WTC11 (cell line): ENCODE measurements around the gene FGFR3. TPM values are rescaled to one million over a fixed set of nuclear protein-coding genes. Genes with fewer than 3 reads are reported as not detected.

Experiments used
- ATAC-seq: fragments of 200-7000 bp; cut with Tn5 transposase; 2 replicates; pipeline ENCODE4 v1.10.0; 2021; ENCODE audit warnings: mild to moderate bottlenecking, moderate library complexity
- CTCF ChIA-PET: fragments of 300-600 bp; sonication (Branson Sonifier 250); formaldehyde crosslinking; loops from one replicate; lab custom pipeline; 2021; ENCODE audit warnings: antibody characterized with exemption; lab: Charles Lee
- POLR2A ChIA-PET: fragments of 350-600 bp; sonication (Branson Sonifier 250); formaldehyde crosslinking; loops from one replicate; lab custom pipeline; 2021; ENCODE audit warnings: antibody characterized with exemption; lab: Charles Lee
- DNase-seq: peaks from one replicate; pipeline ENCODE4 v3.0.0; 2021; ENCODE audit warnings: low spot score
- H3K27ac Mint-ChIP-seq: 2 replicates; pipeline ENCODE4 v1.8.0; 2021; ENCODE audit warnings: mixed read lengths
- H3K27me3 Mint-ChIP-seq: 2 replicates; pipeline ENCODE4 v1.8.0; 2021; ENCODE audit warnings: low read depth, mild to moderate bottlenecking, moderate library complexity, mixed read lengths
- H3K36me3 Mint-ChIP-seq: 2 replicates; pipeline ENCODE4 v1.8.0; 2021; ENCODE audit warnings: mixed read lengths
- H3K4me1 Mint-ChIP-seq: 2 replicates; pipeline ENCODE4 v1.8.0; 2022; ENCODE audit warnings: mixed read lengths
- H3K4me3 Mint-ChIP-seq: 2 replicates; pipeline ENCODE4 v1.8.0; 2021; ENCODE audit warnings: mild to moderate bottlenecking, moderate library complexity, mixed read lengths
- H3K9me3 Mint-ChIP-seq: 2 replicates; pipeline ENCODE4 v1.8.0; 2021; ENCODE audit warnings: mixed read lengths
- AFF4 ChIP-seq: sonication (generic); formaldehyde crosslinking; IDR thresholded peaks from 2 replicates; pipeline ENCODE4 v1.8.1; 2023; ENCODE audit warnings: mild to moderate bottlenecking, missing genetic modification reagents, borderline replicate concordance
- ATF3 ChIP-seq: sonication (generic); formaldehyde crosslinking; conservative IDR thresholded peaks from 2 replicates; pipeline ENCODE4 v1.8.1; 2022; ENCODE audit warnings: mild to moderate bottlenecking, missing genetic modification reagents
- ELF4 ChIP-seq: sonication (generic); formaldehyde crosslinking; IDR thresholded peaks from 2 replicates; pipeline ENCODE4 v1.8.1; 2022; ENCODE audit warnings: low read depth, mild to moderate bottlenecking, moderate library complexity, missing genetic modification reagents
- FOXP1 ChIP-seq: sonication (generic); formaldehyde crosslinking; IDR thresholded peaks from 2 replicates; pipeline ENCODE4 v1.8.0; 2022; ENCODE audit warnings: missing genetic modification reagents, mild to moderate bottlenecking, moderate library complexity, borderline replicate concordance
- MXD4 ChIP-seq: fragments of 250-450 bp; sonication (Bioruptor Pico); IDR thresholded peaks from 2 replicates; pipeline ENCODE4 v1.8.0; 2021; ENCODE audit warnings: mild to moderate bottlenecking, moderate library complexity, borderline replicate concordance
- MYBL2 ChIP-seq: sonication (generic); formaldehyde crosslinking; IDR thresholded peaks from 2 replicates; pipeline ENCODE4 v1.8.1; 2023; ENCODE audit warnings: mild to moderate bottlenecking, moderate library complexity, missing genetic modification reagents
- NFE2L1 ChIP-seq: sonication (generic); formaldehyde crosslinking; IDR thresholded peaks from 2 replicates; pipeline ENCODE4 v1.8.1; 2023; ENCODE audit warnings: missing genetic modification reagents
- NR2C2 ChIP-seq: sonication (generic); formaldehyde crosslinking; IDR thresholded peaks from 2 replicates; pipeline ENCODE4 v1.8.0; 2022; ENCODE audit warnings: mild to moderate bottlenecking, missing genetic modification reagents
- PRDM15 ChIP-seq: sonication (generic); formaldehyde crosslinking; IDR thresholded peaks from 2 replicates; pipeline ENCODE4 v1.8.0; 2022; ENCODE audit warnings: missing genetic modification reagents
- RORB ChIP-seq: fragments of 250-450 bp; sonication (Bioruptor Pico); IDR thresholded peaks from 2 replicates; pipeline ENCODE4 v1.9.0; 2021; ENCODE audit warnings: mild to moderate bottlenecking
- SOX15 ChIP-seq: fragments of 250-450 bp; sonication (Bioruptor Pico); IDR thresholded peaks from 2 replicates; pipeline ENCODE4 v1.9.0; 2021; ENCODE audit warnings: mild to moderate bottlenecking
- TP53 ChIP-seq: sonication (generic); formaldehyde crosslinking; IDR thresholded peaks from 2 replicates; pipeline ENCODE4 v1.8.1; 2023; ENCODE audit warnings: mild to moderate bottlenecking, missing genetic modification reagents
- ZNF281 ChIP-seq: sonication (generic); formaldehyde crosslinking; IDR thresholded peaks from 2 replicates; pipeline ENCODE4 v1.8.0; 2023; ENCODE audit warnings: mild to moderate bottlenecking, missing genetic modification reagents
- ZNF423 ChIP-seq: fragments of 250-450 bp; sonication (Bioruptor Pico); IDR thresholded peaks from 2 replicates; pipeline ENCODE4 v2.1.2; 2022; ENCODE audit warnings: mild to moderate bottlenecking, moderate library complexity
- total RNA-seq: library from RNA; stranded (reverse); gene quantifications from 3 replicates; pipeline ENCODE4 v1.2.3, GENCODE V29; 2021
- TF ChIP-seq, protein P1 (sequence below): fragments of 250-450 bp; sonication (Bioruptor Pico); IDR thresholded peaks from 2 replicates; pipeline ENCODE4 v1.8.0; 2021; ENCODE audit warnings: mild to moderate bottlenecking
- TF ChIP-seq, protein P2 (sequence below): fragments of 200-600 bp; IDR thresholded peaks from 2 replicates; pipeline ENCODE4 v1.8.0; 2022; ENCODE audit warnings: antibody characterized with exemption
- TF ChIP-seq, protein P3 (sequence below): sonication (generic); formaldehyde crosslinking; IDR thresholded peaks from 2 replicates; pipeline ENCODE4 v1.8.1; 2022; ENCODE audit warnings: low read depth, missing genetic modification reagents, borderline replicate concordance

The FGFR3 gene
- total RNA-seq, 1 experiment from 2014 or later: 19.9 TPM

GRCh38 chr4:1822568-1823544, 29.8 kb downstream of the FGFR3 start:
- Mint-ChIP-seq H3K27ac (no peak overlapping the region), H3K27me3 (no peaks in the 10 kb centered on the region), H3K9me3 (no peaks in the 10 kb centered on the region), H3K4me3 (no peak overlapping the region), H3K4me1 (no peaks in the 10 kb centered on the region), H3K36me3 (peaks cover 46% of the 10 kb centered on the region)
- TF ChIP-seq NR2C2 (no peak), MXD4 (CRISPR knock-in tag) (no peak), ELF4 (CRISPR knock-in tag) (no peak), MYBL2 (CRISPR knock-in tag) (no peak), AFF4 (no peak), RORB (CRISPR knock-in tag) (no peak), ZNF423 (CRISPR knock-in tag) (no peak)
- CTCF ChIA-PET: no interaction called here
- ATAC-seq (no peak), DNase-seq (no peak)
- POLR2A ChIA-PET: interaction anchor here (0.6 kb wide), 1 partner anchor 103 kb away, joined by 4 read pairs; no protein-coding TSS in a partner anchor

DNA sequence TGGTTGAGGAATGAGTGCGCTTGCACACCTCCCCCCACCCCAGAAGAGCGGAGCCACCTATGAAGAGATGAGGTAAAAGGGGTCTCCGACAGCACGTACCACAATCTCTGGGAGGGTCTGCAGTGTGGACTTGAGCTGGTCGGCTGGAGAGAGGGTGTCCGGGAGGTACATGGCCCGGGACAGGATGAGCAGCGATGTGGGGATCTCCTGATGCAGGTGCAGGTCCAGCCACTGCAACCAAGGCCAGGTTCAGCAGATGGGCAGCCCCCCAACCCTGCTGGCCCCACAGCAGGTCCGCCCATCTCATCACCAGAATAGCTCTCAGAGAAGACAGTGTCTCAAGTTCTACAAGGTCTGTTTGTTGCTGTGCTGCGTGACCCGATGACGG, 30.4 kb downstream of the FGFR3 start:
- H3K27ac Mint-ChIP-seq: no peak overlapping the region
- no peaks in the 10 kb centered on the region for H3K9me3 Mint-ChIP-seq
- H3K4me1 Mint-ChIP-seq: no peaks in the 10 kb centered on the region
- no peak overlapping the region for H3K4me3 Mint-ChIP-seq
- ATAC-seq: no peak
- H3K27me3 Mint-ChIP-seq: no peaks in the 10 kb centered on the region
- no peak for DNase-seq
- ChIA-PET POLR2A (no interaction called here), CTCF (no interaction called here)
- peaks cover 43% of the 10 kb centered on the region for H3K36me3 Mint-ChIP-seq
- TF ChIP-seq ZNF281: no peak
- no peak for TF ChIP-seq RORB (CRISPR knock-in tag)
- TF ChIP-seq TP53: no peak
- TF ChIP-seq FOXP1 (CRISPR knock-in tag): no peak
- TF ChIP-seq, protein P1, sequence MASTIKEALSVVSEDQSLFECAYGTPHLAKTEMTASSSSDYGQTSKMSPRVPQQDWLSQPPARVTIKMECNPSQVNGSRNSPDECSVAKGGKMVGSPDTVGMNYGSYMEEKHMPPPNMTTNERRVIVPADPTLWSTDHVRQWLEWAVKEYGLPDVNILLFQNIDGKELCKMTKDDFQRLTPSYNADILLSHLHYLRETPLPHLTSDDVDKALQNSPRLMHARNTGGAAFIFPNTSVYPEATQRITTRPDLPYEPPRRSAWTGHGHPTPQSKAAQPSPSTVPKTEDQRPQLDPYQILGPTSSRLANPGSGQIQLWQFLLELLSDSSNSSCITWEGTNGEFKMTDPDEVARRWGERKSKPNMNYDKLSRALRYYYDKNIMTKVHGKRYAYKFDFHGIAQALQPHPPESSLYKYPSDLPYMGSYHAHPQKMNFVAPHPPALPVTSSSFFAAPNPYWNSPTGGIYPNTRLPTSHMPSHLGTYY (CRISPR knock-in tag): no peak
- TF ChIP-seq, protein P2, sequence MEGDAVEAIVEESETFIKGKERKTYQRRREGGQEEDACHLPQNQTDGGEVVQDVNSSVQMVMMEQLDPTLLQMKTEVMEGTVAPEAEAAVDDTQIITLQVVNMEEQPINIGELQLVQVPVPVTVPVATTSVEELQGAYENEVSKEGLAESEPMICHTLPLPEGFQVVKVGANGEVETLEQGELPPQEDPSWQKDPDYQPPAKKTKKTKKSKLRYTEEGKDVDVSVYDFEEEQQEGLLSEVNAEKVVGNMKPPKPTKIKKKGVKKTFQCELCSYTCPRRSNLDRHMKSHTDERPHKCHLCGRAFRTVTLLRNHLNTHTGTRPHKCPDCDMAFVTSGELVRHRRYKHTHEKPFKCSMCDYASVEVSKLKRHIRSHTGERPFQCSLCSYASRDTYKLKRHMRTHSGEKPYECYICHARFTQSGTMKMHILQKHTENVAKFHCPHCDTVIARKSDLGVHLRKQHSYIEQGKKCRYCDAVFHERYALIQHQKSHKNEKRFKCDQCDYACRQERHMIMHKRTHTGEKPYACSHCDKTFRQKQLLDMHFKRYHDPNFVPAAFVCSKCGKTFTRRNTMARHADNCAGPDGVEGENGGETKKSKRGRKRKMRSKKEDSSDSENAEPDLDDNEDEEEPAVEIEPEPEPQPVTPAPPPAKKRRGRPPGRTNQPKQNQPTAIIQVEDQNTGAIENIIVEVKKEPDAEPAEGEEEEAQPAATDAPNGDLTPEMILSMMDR: no peak
- TF ChIP-seq, protein P3, sequence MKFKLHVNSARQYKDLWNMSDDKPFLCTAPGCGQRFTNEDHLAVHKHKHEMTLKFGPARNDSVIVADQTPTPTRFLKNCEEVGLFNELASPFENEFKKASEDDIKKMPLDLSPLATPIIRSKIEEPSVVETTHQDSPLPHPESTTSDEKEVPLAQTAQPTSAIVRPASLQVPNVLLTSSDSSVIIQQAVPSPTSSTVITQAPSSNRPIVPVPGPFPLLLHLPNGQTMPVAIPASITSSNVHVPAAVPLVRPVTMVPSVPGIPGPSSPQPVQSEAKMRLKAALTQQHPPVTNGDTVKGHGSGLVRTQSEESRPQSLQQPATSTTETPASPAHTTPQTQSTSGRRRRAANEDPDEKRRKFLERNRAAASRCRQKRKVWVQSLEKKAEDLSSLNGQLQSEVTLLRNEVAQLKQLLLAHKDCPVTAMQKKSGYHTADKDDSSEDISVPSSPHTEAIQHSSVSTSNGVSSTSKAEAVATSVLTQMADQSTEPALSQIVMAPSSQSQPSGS (CRISPR knock-in tag): no peak
- no peak for TF ChIP-seq SOX15 (CRISPR knock-in tag)
- TF ChIP-seq NFE2L1 (CRISPR knock-in tag): no peak
- no peak for TF ChIP-seq PRDM15 (CRISPR knock-in tag)
- no peak for TF ChIP-seq ATF3 (CRISPR knock-in tag)
